GM21576 (cell line): ENCODE measurements around the gene PHKG2.

ENCODE experiments used
- ATAC-seq: cut with Tn5 transposase; IDR thresholded peaks from one replicate; pipeline ENCODE4 v1.9.1; 2021; ENCODE audit warnings: mild to moderate bottlenecking, moderate library complexity; ENCODE audit not compliant: unreplicated experiment

PHKG2 gene

GRCh38 chr16:30725418-30725792 is 22.8 kb upstream of the PHKG2 start:
- ATAC-seq, result no peak

GRCh38 chr16:30728321-30728720 is 19.9 kb upstream of the PHKG2 start:
- ATAC-seq, result no peak

GRCh38 chr16:30728899-30729672 is 19.1 kb upstream of the PHKG2 start:
- no peak for ATAC-seq

DNA sequence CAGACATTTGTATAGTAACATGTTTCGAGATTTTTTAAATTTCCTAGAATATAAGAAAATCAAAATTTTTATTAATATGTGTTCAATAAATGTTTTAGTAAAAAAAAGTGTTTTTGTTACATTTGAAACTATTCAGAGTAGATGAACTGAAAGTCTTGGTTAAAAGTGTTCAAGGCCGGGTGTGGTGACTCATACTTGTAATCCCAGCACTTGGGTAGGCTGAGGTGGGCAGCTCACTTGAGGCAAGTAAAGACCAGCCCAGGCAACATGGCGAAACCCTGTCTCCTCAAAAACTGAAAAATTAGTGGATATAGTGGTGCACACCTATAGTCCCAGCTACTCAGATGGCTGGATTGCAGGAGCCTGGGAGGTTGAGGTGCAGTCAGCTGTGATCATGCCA is 16.8 kb upstream of the PHKG2 start:
- ATAC-seq, result no peak

DNA sequence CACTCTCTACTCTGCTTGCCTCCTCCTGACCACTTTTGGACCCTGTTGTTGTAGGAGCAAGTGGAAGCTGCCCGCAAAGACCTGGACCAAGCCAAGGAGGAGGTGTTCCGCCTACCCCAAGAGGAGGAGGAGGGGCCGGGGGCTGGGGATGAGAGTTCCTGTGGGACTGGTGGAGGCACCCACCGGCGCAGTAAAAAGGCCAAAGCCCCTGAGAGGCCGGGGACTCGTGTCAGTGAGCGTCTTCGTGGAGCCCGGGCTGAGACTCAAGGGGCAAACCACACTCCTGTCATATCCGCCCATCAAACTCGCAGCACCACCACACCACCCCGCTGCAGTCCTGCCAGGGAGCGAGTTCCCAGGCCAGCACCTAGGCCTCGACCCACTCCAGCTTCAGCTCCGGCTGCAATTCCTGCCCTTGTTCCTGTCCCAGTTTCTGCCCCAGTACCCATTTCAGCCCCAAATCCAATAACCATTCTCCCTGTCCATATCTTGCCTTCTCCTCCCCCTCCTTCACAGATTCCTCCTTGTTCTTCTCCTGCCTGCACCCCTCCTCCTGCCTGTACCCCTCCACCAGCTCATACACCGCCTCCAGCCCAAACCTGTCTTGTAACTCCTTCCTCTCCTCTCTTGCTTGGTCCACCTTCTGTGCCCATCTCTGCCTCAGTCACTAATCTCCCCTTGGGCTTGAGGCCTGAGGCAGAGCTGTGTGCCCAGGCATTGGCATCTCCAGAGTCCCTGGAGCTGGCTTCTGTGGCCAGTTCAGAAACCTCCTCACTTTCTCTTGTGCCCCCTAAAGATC is 11.0 kb upstream of the PHKG2 start:
- no peak for ATAC-seq

DNA sequence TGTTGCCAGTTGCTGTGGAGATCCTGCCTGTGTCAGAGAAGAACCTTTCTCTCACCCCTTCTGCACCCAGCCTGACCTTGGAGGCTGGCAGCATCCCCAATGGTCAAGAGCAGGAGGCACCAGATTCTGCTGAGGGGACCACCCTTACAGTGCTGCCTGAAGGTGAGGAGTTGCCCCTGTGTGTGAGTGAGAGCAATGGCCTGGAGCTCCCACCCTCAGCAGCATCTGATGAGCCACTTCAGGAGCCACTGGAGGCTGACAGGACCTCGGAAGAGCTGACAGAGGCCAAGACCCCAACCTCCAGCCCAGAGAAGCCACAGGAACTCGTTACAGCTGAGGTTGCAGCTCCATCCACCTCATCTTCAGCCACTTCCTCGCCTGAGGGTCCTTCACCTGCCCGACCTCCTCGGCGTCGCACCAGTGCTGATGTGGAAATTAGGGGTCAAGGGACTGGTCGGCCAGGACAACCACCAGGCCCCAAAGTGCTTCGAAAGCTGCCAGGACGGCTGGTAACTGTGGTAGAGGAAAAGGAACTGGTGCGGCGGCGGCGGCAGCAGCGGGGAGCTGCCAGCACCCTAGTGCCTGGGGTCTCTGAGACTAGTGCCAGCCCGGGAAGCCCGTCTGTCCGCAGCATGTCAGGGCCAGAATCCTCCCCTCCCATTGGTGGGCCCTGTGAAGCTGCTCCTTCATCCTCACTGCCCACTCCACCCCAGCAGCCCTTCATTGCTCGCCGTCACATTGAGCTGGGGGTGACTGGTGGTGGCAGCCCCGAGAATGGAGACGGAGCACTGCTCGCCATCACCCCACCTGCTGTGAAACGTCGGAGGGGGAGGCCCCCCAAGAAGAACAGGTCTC is 10.2 kb upstream of the PHKG2 start:
- ATAC-seq, result no peak

- no peak for ATAC-seq
Measured at GRCh38 chr16:30738984-30739951, 9.0 kb upstream of the PHKG2 start.

- ATAC-seq, result no peak
Measured at GRCh38 chr16:30740364-30741251, 7.6 kb upstream of the PHKG2 start.

GRCh38 chr16:30741461-30741914 is 6.7 kb upstream of the PHKG2 start:
- ATAC-seq, result no peak

DNA sequence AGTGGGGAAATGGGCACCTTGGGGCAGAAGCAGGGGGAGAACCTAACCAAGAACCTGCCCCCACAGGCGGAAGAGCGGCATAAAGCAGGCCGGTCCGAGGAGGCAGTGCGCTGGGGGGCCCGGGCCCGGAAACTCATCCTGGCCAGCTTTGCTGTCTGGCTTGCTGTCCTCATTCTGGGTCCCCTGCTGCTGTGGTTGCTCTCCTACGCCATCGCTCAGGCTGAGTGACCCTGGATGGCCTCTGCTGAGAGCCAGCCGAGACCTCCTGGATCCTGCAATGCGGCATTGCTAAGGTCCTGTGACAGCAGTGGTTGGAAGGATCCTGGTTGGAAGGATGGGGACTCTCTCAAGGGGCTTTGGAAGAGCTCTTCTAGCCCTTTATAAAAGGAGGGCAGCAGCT is 4.5 kb upstream of the PHKG2 start:
- ATAC-seq, result no peak

DNA sequence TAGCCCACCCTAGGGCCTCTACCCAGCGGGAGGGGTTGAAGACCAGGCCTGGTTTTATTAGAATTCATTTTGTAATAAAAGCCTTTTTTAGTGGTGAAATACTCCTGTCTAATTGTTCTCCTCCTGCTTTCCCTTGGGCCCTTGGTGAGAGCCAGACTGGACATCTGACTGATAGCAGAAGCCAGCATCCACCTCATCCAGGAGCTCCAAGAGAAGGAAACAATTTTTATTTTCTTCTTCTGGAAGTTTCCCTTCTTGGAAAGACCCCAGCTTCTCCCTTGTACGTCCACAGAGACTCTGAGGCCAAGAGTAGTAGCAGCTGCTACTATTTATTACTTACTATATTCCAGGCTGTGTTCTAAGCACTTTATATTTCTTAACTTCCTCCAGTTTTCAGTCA is 4.0 kb upstream of the PHKG2 start:
- no peak for ATAC-seq

DNA sequence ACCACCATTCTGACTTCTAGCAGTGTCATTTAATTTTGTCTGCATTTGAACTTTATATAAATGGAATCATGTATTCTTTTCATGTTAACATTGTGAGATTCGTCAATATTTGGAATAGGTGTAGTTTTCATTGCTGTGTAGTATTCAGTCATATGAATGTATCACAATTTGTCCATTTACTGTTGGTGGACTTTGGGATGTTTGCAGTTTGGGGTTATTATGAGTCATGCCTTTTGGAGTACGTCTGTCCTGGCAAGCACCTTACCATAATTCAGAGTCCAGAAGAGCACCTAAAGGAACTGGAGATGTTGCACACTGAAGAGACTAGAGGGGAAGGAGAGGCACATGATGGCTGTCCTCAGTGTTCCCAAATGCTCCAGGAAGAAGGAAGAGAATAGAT is 3.1 kb upstream of the PHKG2 start:
- ATAC-seq, result no peak

DNA sequence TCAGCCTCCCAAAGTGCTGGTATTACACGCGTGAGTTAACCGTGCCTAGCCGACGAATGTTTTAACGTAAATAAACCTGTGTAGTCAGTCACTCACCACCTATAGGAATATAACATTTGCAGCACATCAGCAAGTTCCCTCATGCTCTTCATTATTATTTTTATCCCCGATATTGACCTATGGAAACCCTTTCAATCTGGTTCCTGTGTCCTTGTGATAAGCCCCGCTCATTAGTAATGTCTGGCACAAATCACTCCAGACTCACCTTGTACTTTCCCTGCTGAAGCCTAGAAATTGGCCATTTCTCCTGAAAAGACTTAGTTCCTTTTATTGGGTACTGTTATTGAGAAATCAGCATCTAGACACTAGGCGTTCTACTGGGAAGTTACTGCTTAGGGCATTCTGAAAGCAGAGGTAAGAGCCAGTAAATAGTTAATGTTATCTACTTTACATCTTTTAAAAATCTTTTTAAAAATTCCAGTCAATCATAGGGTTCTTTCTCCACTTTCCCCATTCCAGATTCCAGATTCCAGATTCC is 1.5 kb upstream of the PHKG2 start:
- ATAC-seq, result no peak

DNA sequence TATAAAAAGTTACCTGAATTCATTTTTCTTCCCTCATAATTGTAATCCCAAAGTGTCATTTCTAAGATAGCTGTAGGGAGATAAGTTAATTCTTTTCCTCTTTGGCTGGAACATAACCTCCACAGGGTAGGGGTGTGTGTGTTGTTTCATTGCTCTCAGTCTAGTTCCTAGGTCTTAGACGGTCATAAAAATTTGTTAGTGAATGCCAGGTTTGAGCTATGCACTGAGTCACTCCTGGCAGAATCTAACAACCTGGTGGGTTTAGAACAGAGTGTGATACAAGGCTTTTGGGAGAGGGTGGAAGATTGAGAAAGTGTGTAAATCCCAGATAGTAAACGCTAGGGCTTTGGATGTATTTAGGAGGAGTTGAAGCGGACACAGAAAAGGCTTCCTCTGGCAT is 894 bp upstream of the PHKG2 start:
- no peak for ATAC-seq

DNA sequence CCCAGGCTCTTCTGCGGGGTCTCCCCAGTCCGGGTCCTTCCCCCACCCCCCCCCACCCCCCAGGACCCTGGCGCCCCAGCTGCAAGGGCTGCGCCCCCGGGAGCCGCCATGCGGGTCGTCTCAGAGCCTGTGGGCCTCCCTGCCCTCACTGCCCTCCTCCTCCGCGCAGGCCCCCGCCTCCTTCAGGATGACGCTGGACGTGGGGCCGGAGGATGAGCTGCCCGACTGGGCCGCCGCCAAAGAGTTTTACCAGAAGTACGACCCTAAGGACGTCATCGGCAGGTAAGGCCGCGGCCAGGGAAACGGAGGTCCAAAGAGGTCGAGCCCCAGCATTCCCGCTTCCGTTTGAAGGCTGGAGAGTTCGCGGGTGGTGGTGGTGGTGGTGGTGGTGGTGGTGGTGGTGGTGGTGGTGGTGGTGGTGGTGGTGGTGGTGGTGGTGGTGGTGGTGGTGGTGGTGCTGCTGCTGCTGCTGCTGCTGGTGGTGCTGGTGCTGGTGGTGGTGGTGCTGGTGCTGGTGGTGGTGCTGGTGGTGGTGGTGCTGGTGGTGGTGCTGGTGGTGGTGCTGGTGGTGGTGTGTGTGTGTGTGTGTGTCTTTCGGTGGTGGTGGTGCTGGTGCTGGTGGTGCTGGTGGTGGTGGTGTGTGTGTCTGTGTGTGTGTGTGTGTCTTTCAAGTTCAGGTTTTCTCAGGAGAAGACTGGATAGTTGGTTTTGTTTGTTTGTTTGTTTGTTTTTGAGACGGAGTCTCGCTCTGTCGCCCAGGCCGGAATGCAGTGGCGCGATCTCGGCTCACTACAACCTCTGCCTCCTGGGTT is 615 bp downstream of the PHKG2 start:
- no peak for ATAC-seq

DNA sequence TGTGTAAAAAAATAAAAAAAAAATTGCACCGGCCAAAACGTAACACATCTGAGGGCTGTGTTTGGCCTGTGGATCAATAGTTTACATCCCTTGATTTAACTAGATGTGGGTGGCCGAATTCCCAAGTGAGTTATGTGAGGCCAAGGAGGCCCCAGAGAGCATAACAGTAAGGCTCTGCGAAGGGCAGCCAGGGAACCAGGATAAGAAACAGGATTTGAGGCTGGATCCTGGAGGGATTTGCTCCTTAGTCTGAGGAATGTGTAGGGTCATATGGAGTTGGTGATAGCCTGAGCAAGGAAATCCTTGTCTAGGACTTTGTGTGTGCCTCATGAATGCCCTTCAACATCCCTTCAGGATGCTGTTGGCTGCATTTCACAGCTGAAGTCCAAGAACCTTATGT is 2.0 kb downstream of the PHKG2 start:
- ATAC-seq, result no peak

- no peak for ATAC-seq
Measured at GRCh38 chr16:30750876-30751465, 2.7 kb downstream of the PHKG2 start.

GRCh38 chr16:30753596-30753995 is 5.4 kb downstream of the PHKG2 start:
- no peak for ATAC-seq
